HCT116 (cell line): Measurements from ENCODE around the gene CYGB. TPM values are rescaled to one million over a fixed set of nuclear protein-coding genes. Genes with fewer than 3 reads are reported as not detected.

ENCODE experiments used
- ATAC-seq: fragments of 200-7000 bp; cut with Tn5 transposase; 2 replicates; pipeline ENCODE4 v1.9.1; 2020; ENCODE audit warnings: mild to moderate bottlenecking, moderate library complexity
- BruUV-seq: library from RNA; stranded (reverse); fragments of 400-500 nt; replicated peaks from 2 replicates; lab custom pipeline; 2021; lab: Mats Ljungman, UMichigan
- CTCF ChIA-PET: fragments of 300-600 bp; sonication (Branson Sonifier 250); formaldehyde crosslinking; loops from one replicate; lab custom pipeline; 2021; ENCODE audit warnings: antibody characterized with exemption; lab: Charles Lee
- POLR2A ChIA-PET: fragments of 300-600, 350-600 bp; sonication (Branson Sonifier 250); formaldehyde crosslinking; loops from one replicate; lab custom pipeline; 2021; ENCODE audit warnings: antibody characterized with exemption; lab: Charles Lee
- RAD21 ChIA-PET, 2 experiments: fragments of 300-600 bp; sonication (Branson Sonifier 250); formaldehyde crosslinking; loops; one replicate each; lab custom pipeline; 2023; ENCODE audit warnings: low total read pairs in 2 of 2; ENCODE audit not compliant: uncharacterized antibody in 2 of 2, unreplicated experiment in 2 of 2, low non-redundant PET in 1 of 2; lab: Charles Lee
- DNase-seq: peaks from one replicate; pipeline ENCODE4 v3.0.0-alpha.2; 2010; ENCODE audit warnings: low read depth, low spot score
- H2AFZ ChIP-seq: fragments of 200-600 bp; shearing (Covaris generic), sonication (generic); 2 replicates; pipeline ENCODE4 v1.6.1; 2017; ENCODE audit warnings: low read depth, mixed run types, mixed read lengths, antibody characterized with exemption, low read length; ENCODE audit not compliant: poor library complexity, severe bottlenecking
- H3K27ac ChIP-seq: 2 replicates; pipeline ENCODE4 v1.5.1; 2012; ENCODE audit warnings: low read depth, low read length
- H3K27me3 ChIP-seq: fragments of 200-600 bp; sonication (generic); 2 replicates; pipeline ENCODE4 v1.6.1; 2016; ENCODE audit warnings: mixed run types, low read length, mixed read lengths; ENCODE audit not compliant: insufficient read depth
- H3K36me3 ChIP-seq, 2 experiments: fragments of 200-500 bp in 1 of 2; fragments of 200-600 bp in 1 of 2; sonication (Bioruptor generic) in 1 of 2; sonication (generic) in 1 of 2; 2 replicates each; pipeline versions ENCODE4 v1.5.1 to v1.6.1; 2014 to 2016; ENCODE audit warnings: low read length in 2 of 2, inconsistent platforms in 1 of 2, mixed read lengths in 1 of 2, mixed run types in 1 of 2; ENCODE audit not compliant: insufficient read depth in 2 of 2, control insufficient read depth in 1 of 2
- H3K4me1 ChIP-seq, 2 experiments: fragments of 200-600 bp in 1 of 2; sonication (generic) in 1 of 2; 2 replicates each; pipeline versions ENCODE4 v1.5.1 to v1.6.1; 2012 to 2017; ENCODE audit warnings: low read length in 2 of 2, inconsistent platforms in 1 of 2, mild to moderate bottlenecking in 1 of 2, mixed read lengths in 1 of 2, mixed run types in 1 of 2, moderate library complexity in 1 of 2; ENCODE audit not compliant: insufficient read depth in 2 of 2, control insufficient read depth in 1 of 2
- H3K4me2 ChIP-seq: fragments of 200-600 bp; sonication (generic); 2 replicates; pipeline ENCODE4 v1.6.1; 2017; ENCODE audit warnings: mixed run types, low read length, mixed read lengths
- H3K4me3 ChIP-seq, 2 experiments: fragments of 200-600 bp in 1 of 2; sonication (generic) in 1 of 2; replicated peaks in 1 of 2; 2 replicates each; pipeline ENCODE4 v1.5.1; 2011 to 2016; ENCODE audit warnings: low read length in 2 of 2, control low read depth in 1 of 2, low read depth in 1 of 2, mild to moderate bottlenecking in 1 of 2, mixed read lengths in 1 of 2, mixed run types in 1 of 2
- H3K79me2 ChIP-seq: fragments of 200-600 bp; sonication (generic); 2 replicates; pipeline ENCODE4 v1.6.1; 2017; ENCODE audit warnings: mild to moderate bottlenecking, mixed run types, low read length, moderate library complexity, mixed read lengths; ENCODE audit not compliant: insufficient read depth
- H3K9ac ChIP-seq: fragments of 200-600 bp; sonication (generic); 2 replicates; pipeline ENCODE4 v1.6.1; 2016; ENCODE audit warnings: low read length, mixed read lengths
- H3K9me2 ChIP-seq: fragments of 200-600 bp; sonication (generic), shearing (Covaris generic); 2 replicates; pipeline ENCODE4 v1.6.1; 2017; ENCODE audit warnings: mixed run types, mild to moderate bottlenecking, moderate library complexity; ENCODE audit not compliant: insufficient read depth
- H3K9me3 ChIP-seq, 2 experiments: fragments of 200-500 bp in 1 of 2; fragments of 200-600 bp in 1 of 2; sonication (Bioruptor generic) in 1 of 2; sonication (generic) in 1 of 2; 2 replicates each; pipeline ENCODE4 v1.6.1; 2014 to 2017; ENCODE audit warnings: low read length in 2 of 2, mixed read lengths in 2 of 2, inconsistent platforms in 1 of 2, low read depth in 1 of 2, mild to moderate bottlenecking in 1 of 2, mixed run types in 1 of 2, moderate library complexity in 1 of 2; ENCODE audit not compliant: control insufficient read depth in 1 of 2, insufficient read depth in 1 of 2
- H4K20me1 ChIP-seq: fragments of 200-600 bp; sonication (generic), shearing (Covaris generic); 2 replicates; pipeline ENCODE4 v1.6.1; 2017; ENCODE audit warnings: mixed run types, mild to moderate bottlenecking, moderate library complexity; ENCODE audit not compliant: insufficient read depth
- EZH2 ChIP-seq: fragments of 200-600 bp; sonication (generic); IDR thresholded peaks from 2 replicates; pipeline ENCODE4 v1.6.1; 2017; ENCODE audit warnings: antibody characterized with exemption, mixed run types
- POLR2A ChIP-seq: IDR thresholded peaks from 2 replicates; pipeline ENCODE4 v1.7.0; 2011; ENCODE audit warnings: borderline replicate concordance; ENCODE audit not compliant: insufficient read depth, insufficient read length; ENCODE audit errors: extremely low read depth
- SIN3A ChIP-seq: IDR thresholded peaks from 2 replicates; pipeline ENCODE4 v1.6.1; 2012; ENCODE audit warnings: low read depth
- SRF ChIP-seq: IDR thresholded peaks from 2 replicates; pipeline ENCODE4 v1.6.1; 2012; ENCODE audit warnings: low read depth
- TCF7L2 ChIP-seq: IDR thresholded peaks from 2 replicates; pipeline ENCODE4 v1.7.0; 2011; ENCODE audit warnings: borderline replicate concordance, inconsistent platforms; ENCODE audit not compliant: insufficient read depth, insufficient read length; ENCODE audit errors: extremely low read depth
- YY1 ChIP-seq: IDR thresholded peaks from 2 replicates; pipeline ENCODE4 v1.6.1; 2011; ENCODE audit warnings: low read length, low read depth, moderate library complexity, mild to moderate bottlenecking; ENCODE audit not compliant: insufficient replicate concordance; ENCODE audit errors: extremely low read depth
- ZFX ChIP-seq: fragments of 450-650 bp; IDR thresholded peaks from 2 replicates; pipeline ENCODE4 v1.6.1; 2017
- intact Hi-C: fragments of 100-400 bp; cut with micrococcal nuclease; formaldehyde crosslinking; loops from 2 replicates; pipeline ENCODE4 v1.10.0; 2022
- total RNA-seq: library from RNA; stranded (reverse); gene quantifications from one replicate; pipeline ENCODE4 v1.2.1, GENCODE V29; 2021; ENCODE audit not compliant: unreplicated experiment

The CYGB gene
- total RNA-seq, 1 experiment from 2014 or later = 0.66 TPM

DNA sequence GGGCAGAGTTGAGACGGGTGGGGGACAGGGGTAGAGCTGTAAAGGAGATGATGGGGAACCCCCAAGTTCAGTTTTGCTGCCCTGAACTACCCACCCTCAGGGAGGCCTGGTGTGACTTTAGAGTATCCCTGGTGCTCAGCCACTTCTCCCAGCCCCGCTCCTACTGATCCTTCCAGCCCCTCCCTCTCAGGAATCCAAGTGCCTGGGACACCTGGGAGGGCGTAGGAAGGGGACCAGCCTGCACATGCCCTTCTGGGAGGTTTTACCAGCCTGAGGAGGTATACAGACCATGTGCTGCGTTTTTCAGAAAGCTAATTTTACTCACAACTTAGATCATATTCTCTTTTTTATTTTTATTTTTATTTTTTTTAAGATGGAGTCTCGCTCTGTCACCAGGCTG is 44.0 kb upstream of the CYGB start:
- RAD21 ChIA-PET = no interaction called here
- Histone ChIP-seq H3K9ac (no peak overlapping the region), H4K20me1 (no peaks in the 10 kb centered on the region), H3K27me3 (no peaks in the 10 kb centered on the region), H3K36me3 (no peaks in the 10 kb centered on the region), H3K4me2 (no peak overlapping the region), H3K9me3 (no peaks in the 10 kb centered on the region), H3K4me3 (no peak overlapping the region), H2AFZ (no peak overlapping the region), H3K9me2 (no peaks in the 10 kb centered on the region)
- no peak for DNase-seq
- no peak for TF ChIP-seq SRF
- TF ChIP-seq, all 23 proteins: peak for 0
- no TSS peak for BruUV-seq
- ChIA-PET POLR2A (no interaction called here), CTCF (no interaction called here)
- H3K27ac ChIP-seq = no peak overlapping the region
- intact Hi-C loops = no loop called here
- H3K4me1 ChIP-seq = peaks cover 12 to 37% of the 10 kb centered on the region in 2 experiments; a peak in 3 of 4 replicates
- ATAC-seq = no peak
- no peaks in the 10 kb centered on the region; the same call in 1 of the 2 replicates for H3K79me2 ChIP-seq

DNA sequence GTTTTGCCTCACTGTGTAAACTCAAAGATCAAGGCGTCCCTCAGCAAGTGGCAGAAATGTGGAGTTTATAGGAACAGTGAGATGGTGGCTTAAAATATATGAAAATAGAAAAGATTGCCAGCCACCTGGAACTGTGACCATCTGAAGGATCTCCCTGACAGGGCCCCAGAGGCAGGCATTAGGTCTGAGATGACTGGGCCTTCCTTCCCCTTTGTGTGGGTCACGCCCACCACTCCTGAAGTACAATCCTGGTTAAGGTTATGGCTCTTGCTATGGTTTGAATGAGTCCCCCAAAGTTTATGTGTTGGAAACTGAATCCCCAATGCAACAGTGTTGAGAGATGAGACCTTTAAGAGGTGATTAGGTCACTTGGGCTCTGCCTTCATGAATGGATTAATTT is 41.8 kb upstream of the CYGB start:
- Histone ChIP-seq H3K4me2 (no peak overlapping the region), H3K79me2 (no peaks in the 10 kb centered on the region), H3K9me3 (no peaks in the 10 kb centered on the region), H3K9ac (no peak overlapping the region), H3K9me2 (no peaks in the 10 kb centered on the region), H2AFZ (no peak overlapping the region), H3K27me3 (no peaks in the 10 kb centered on the region), H3K27ac (no peak overlapping the region), H3K4me3 (no peak overlapping the region), H3K36me3 (no peaks in the 10 kb centered on the region), H3K4me1 (peaks cover 7 to 20% of the 10 kb centered on the region in 2 experiments; a peak in 3 of 4 replicates), H4K20me1 (no peaks in the 10 kb centered on the region)
- POLR2A ChIA-PET = interaction anchor here (0.6 to 1.2 kb wide), 2 partner anchors 22 to 74 kb away, joined by 3 read pairs; no protein-coding TSS in a partner anchor
- intact Hi-C loops = no loop called here
- RAD21 ChIA-PET = no interaction called here
- CTCF ChIA-PET = interaction anchor here (0.5 to 1.2 kb wide), 5 partner anchors 8 to 92 kb away, joined by 3 to 4 read pairs (median 3); no protein-coding TSS in a partner anchor
- no peak for TF ChIP-seq POLR2A
- no peak for TF ChIP-seq ZFX
- no peak for TF ChIP-seq SIN3A
- no peak for TF ChIP-seq YY1
- no peak for TF ChIP-seq TCF7L2
- TF ChIP-seq EZH2 = no peak
- BruUV-seq = no TSS peak
- no peak for ATAC-seq
- no peak for DNase-seq
